Fibroblast of lung (primary cell): ENCODE measurements around the gene RNF11. TPM values are rescaled to one million over a fixed set of nuclear protein-coding genes. Genes with fewer than 3 reads are reported as not detected.
A peak's percentile ranks its signal among the peaks of the same experiment; 100 is the strongest.

ENCODE experiments used
- DNase-seq, 2 donors: peaks; one replicate each; pipeline versions ENCODE4 v3.0.0 to v3.0.0-alpha.2; 2010; ENCODE audit warnings: low read depth in 2 of 2
- H2AFZ ChIP-seq: 2 replicates; pipeline ENCODE4 v1.5.1; 2012; ENCODE audit warnings: low read length, control low read depth, inconsistent platforms
- H3K27ac ChIP-seq: 2 replicates; pipeline ENCODE4 v1.5.1; 2011; ENCODE audit warnings: low read length, control low read depth; ENCODE audit not compliant: insufficient read depth
- H3K27me3 ChIP-seq: 2 replicates; pipeline ENCODE4 v1.5.1; 2011; ENCODE audit warnings: mild to moderate bottlenecking, low read length; ENCODE audit not compliant: control insufficient read depth, insufficient read depth
- H3K36me3 ChIP-seq: 2 replicates; pipeline ENCODE4 v1.5.1; 2011; ENCODE audit warnings: low read length; ENCODE audit not compliant: control insufficient read depth, insufficient read depth
- H3K4me1 ChIP-seq: 2 replicates; pipeline ENCODE4 v1.5.1; 2011; ENCODE audit warnings: low read length; ENCODE audit not compliant: control insufficient read depth, insufficient read depth; ENCODE audit errors: extremely low read depth
- H3K4me2 ChIP-seq: 2 replicates; pipeline ENCODE4 v1.5.1; 2011; ENCODE audit warnings: low read length, control low read depth; ENCODE audit not compliant: insufficient read depth; ENCODE audit errors: extremely low read depth
- H3K4me3 ChIP-seq, 4 experiments: fragments of 200-600 bp in 1 of 4; sonication (generic) in 1 of 4; replicated peaks in 1 of 4; 2 replicates each; pipeline ENCODE4 v1.5.1; 2011 to 2016; ENCODE audit warnings: low read length in 4 of 4, low read depth in 3 of 4, mild to moderate bottlenecking in 3 of 4, control low read depth in 2 of 4, inconsistent platforms in 1 of 4, mixed read lengths in 1 of 4; ENCODE audit not compliant: insufficient read depth in 1 of 4; ENCODE audit errors: control extremely low read depth in 1 of 4
- H3K79me2 ChIP-seq: 2 replicates; pipeline ENCODE4 v1.5.1; 2012; ENCODE audit warnings: mild to moderate bottlenecking, low read length, inconsistent platforms; ENCODE audit not compliant: control insufficient read depth, insufficient read depth
- H3K9ac ChIP-seq: 2 replicates; pipeline ENCODE4 v1.5.1; 2011; ENCODE audit warnings: mild to moderate bottlenecking, low read length, control low read depth; ENCODE audit not compliant: insufficient read depth
- H3K9me3 ChIP-seq: 2 replicates; pipeline ENCODE4 v1.5.1; 2012; ENCODE audit warnings: low read depth, low read length; ENCODE audit not compliant: control insufficient read depth, insufficient read depth
- H4K20me1 ChIP-seq: 2 replicates; pipeline ENCODE4 v1.5.1; 2011; ENCODE audit warnings: low read length; ENCODE audit not compliant: control insufficient read depth, insufficient read depth; ENCODE audit errors: extremely low read depth
- CTCF ChIP-seq, 2 donors: IDR thresholded peaks in 1 of 2; conservative IDR thresholded peaks in 1 of 2; 1 replicate in 1 of 2; 2 replicates in 1 of 2; pipeline ENCODE4 v1.5.1; 2011 to 2012; ENCODE audit warnings: low read length in 2 of 2, control low read depth in 1 of 2, inconsistent platforms in 1 of 2, low read depth in 1 of 2, mild to moderate bottlenecking in 1 of 2
- EZH2 ChIP-seq: IDR thresholded peaks from 2 replicates; pipeline ENCODE4 v1.5.1; 2012; ENCODE audit warnings: low read length, control low read depth, mild to moderate bottlenecking; ENCODE audit errors: missing control alignments
- polyA plus RNA-seq, 2 donors: library from polyadenylated mRNA; depleted of rRNA in 1 of 2; stranded (reverse) in 1 of 2; unstranded in 1 of 2; fragments of >200 nt; gene quantifications; 2 replicates each; pipeline ENCODE4 v1.2.1, GENCODE V29; 2011 to 2012; ENCODE audit warnings: missing spikeins in 1 of 2
- total RNA-seq: library from RNA; depleted of rRNA; stranded (reverse); fragments of >200 nt; gene quantifications from 2 replicates; pipeline ENCODE4 v1.2.1, GENCODE V29; 2014

The RNF11 gene
- total and polyA plus RNA-seq, 2 donors (not counting 1 experiment from before 2014, with no cell fraction given) = 116 to 209 TPM

- no peak overlapping the region for H3K4me3 ChIP-seq
- peaks cover 10% of the 10 kb centered on the region for H3K4me1 ChIP-seq
- peak in 1 of 2 donors; percentile 27 for DNase-seq
- no peak overlapping the region for H2AFZ ChIP-seq
- no peaks in the 10 kb centered on the region for H3K9me3 ChIP-seq
- H4K20me1 ChIP-seq = no peaks in the 10 kb centered on the region
- no peaks in the 10 kb centered on the region for H3K36me3 ChIP-seq
- no peak overlapping the region for H3K27ac ChIP-seq
- no peak overlapping the region for H3K9ac ChIP-seq
- TF ChIP-seq EZH2 (no peak), CTCF (conservative IDR thresholded peaks at IDR 0.05 in 1 of 2, IDR thresholded peaks at IDR 0.05 in 1 of 2; ENCODE audit: low read depth in 1 of 2, low read length in 2 of 2) (no peak)
- H3K79me2 ChIP-seq = no peaks in the 10 kb centered on the region
- H3K4me2 ChIP-seq = no peak overlapping the region
- no peaks in the 10 kb centered on the region for H3K27me3 ChIP-seq
Observed at GRCh38 chr1:51316846-51317120, 80.7 kb downstream of the RNF11 start.

DNA sequence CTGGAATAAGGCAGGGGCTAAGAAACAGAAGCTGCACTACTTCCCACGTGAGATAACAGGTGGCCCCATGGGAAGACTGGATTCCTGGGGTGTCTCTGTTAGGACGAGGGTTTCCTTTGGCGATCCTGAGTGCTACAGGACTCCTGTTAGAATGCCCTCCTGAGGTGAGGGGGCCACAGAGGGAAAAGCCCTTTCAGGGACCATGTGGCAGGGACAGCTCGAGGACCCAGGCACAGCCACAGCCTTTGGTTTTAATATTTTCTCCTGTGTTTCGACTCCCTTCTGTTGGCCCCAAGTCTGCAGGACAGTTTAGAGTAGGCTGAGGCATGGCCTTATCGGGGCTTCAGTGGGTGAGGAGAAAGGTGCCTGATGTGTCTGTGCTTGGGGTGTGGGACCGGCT lies 81.7 kb downstream of the RNF11 start:
- H3K4me3 ChIP-seq = no peak overlapping the region
- no peaks in the 10 kb centered on the region for H3K36me3 ChIP-seq
- no peak for DNase-seq
- no peaks in the 10 kb centered on the region for H3K9me3 ChIP-seq
- H3K79me2 ChIP-seq = no peaks in the 10 kb centered on the region
- H3K27ac ChIP-seq = no peak overlapping the region
- no peak overlapping the region for H2AFZ ChIP-seq
- H4K20me1 ChIP-seq = no peaks in the 10 kb centered on the region
- TF ChIP-seq CTCF (conservative IDR thresholded peaks at IDR 0.05 in 1 of 2, IDR thresholded peaks at IDR 0.05 in 1 of 2; ENCODE audit: low read depth in 1 of 2, low read length in 2 of 2) (no peak), EZH2 (no peak)
- no peaks in the 10 kb centered on the region for H3K27me3 ChIP-seq
- H3K4me2 ChIP-seq = no peak overlapping the region
- peaks cover 10% of the 10 kb centered on the region for H3K4me1 ChIP-seq
- H3K9ac ChIP-seq = no peak overlapping the region

GRCh38 chr1:51320967-51321923 lies 85.2 kb downstream of the RNF11 start:
- no peak overlapping the region for H3K27ac ChIP-seq
- no peaks in the 10 kb centered on the region for H3K4me1 ChIP-seq
- TF ChIP-seq CTCF (conservative IDR thresholded peaks at IDR 0.05 in 1 of 2, IDR thresholded peaks at IDR 0.05 in 1 of 2; ENCODE audit: low read depth in 1 of 2, low read length in 2 of 2) (no peak), EZH2 (no peak)
- no peak for DNase-seq
- no peak overlapping the region for H3K4me2 ChIP-seq
- no peak overlapping the region for H3K4me3 ChIP-seq
- no peaks in the 10 kb centered on the region for H3K27me3 ChIP-seq
- H3K9me3 ChIP-seq = no peaks in the 10 kb centered on the region
- H3K9ac ChIP-seq = no peak overlapping the region
- no peak overlapping the region for H2AFZ ChIP-seq
- no peaks in the 10 kb centered on the region for H4K20me1 ChIP-seq
- H3K79me2 ChIP-seq = no peaks in the 10 kb centered on the region
- no peaks in the 10 kb centered on the region for H3K36me3 ChIP-seq
